A549 (cell line): ENCODE results near the gene FGF14. TPM values are rescaled to one million over a fixed set of nuclear protein-coding genes. Genes with fewer than 3 reads are reported as not detected.

Experiments used
- ATAC-seq, 2 experiments: fragments of 200-7000 bp in 1 of 2; fragments of >200 bp in 1 of 2; cut with Nextera tagmentation in 1 of 2; cut with Tn5 transposase in 1 of 2; 3 replicates each; pipeline versions ENCODE4 v1.8.0 to v1.9.1; 2018 to 2020; ENCODE audit warnings: mild to moderate bottlenecking in 1 of 2, moderate library complexity in 1 of 2
- CTCF ChIA-PET: fragments of 300-600 bp; sonication (Branson Sonifier 250); formaldehyde crosslinking; extraction: SDS; loops from one replicate; lab custom pipeline; 2021; ENCODE audit warnings: antibody characterized with exemption, inconsistent platforms; lab: Yijun Ruan, JAX
- POLR2A ChIA-PET: fragments of 350-600 bp; formaldehyde crosslinking; extraction: SDS; loops from one replicate; lab custom pipeline; 2021; ENCODE audit warnings: antibody characterized with exemption, inconsistent platforms; lab: Yijun Ruan, JAX
- DNase-seq, 2 experiments: peaks; one replicate each; pipeline versions ENCODE4 v3.0.0 to v3.0.0-alpha.2; 2011 to 2016; ENCODE audit warnings: low read depth in 1 of 2, low spot score in 1 of 2
- FAIRE-seq: peaks from 2 replicates; lab custom pipeline; 2011; peaks lifted over from hg19 to GRCh38; lab: Jason Lieb, UNC
- H3K27ac ChIP-seq, 2 experiments: fragments of >200 bp; sonication (Bioruptor Twin); formaldehyde crosslinking; 3 replicates each; pipeline ENCODE4 v1.5.1; 2016 to 2017
- H3K4me1 ChIP-seq: fragments of >200 bp; sonication (Bioruptor Twin); formaldehyde crosslinking; 3 replicates; pipeline ENCODE4 v1.6.1; 2016
- H3K4me2 ChIP-seq: fragments of >200 bp; sonication (Bioruptor Twin); formaldehyde crosslinking; 3 replicates; pipeline ENCODE4 v1.6.1; 2016
- H3K4me3 ChIP-seq: fragments of >200 bp; sonication (Bioruptor Twin); formaldehyde crosslinking; 3 replicates; pipeline ENCODE4 v1.5.1; 2016
- H3K9me3 ChIP-seq: fragments of >200 bp; sonication (Bioruptor Twin); formaldehyde crosslinking; 3 replicates; pipeline ENCODE4 v1.6.1; 2016
- CBX2 ChIP-seq: fragments of 200-600 bp; sonication (generic); IDR thresholded peaks from 2 replicates; pipeline ENCODE4 v1.6.1; 2016; ENCODE audit warnings: low read depth, mild to moderate bottlenecking, borderline replicate concordance
- CBX8 ChIP-seq: fragments of 200-600 bp; sonication (generic); IDR thresholded peaks from 2 replicates; pipeline ENCODE4 v1.6.1; 2016
- CHD2 ChIP-seq: fragments of 150-350 bp; IDR thresholded peaks from 2 replicates; pipeline ENCODE4 v1.6.1; 2014; ENCODE audit warnings: low read length; ENCODE audit not compliant: partially characterized antibody
- EHMT2 ChIP-seq: fragments of 200-600 bp; sonication (generic); IDR thresholded peaks from 2 replicates; pipeline ENCODE4 v1.6.1; 2016; ENCODE audit warnings: antibody characterized with exemption, low read depth, mild to moderate bottlenecking, moderate library complexity
- ELK1 ChIP-seq: fragments of 150-350 bp; IDR thresholded peaks from 2 replicates; pipeline ENCODE4 v1.6.1; 2014; ENCODE audit warnings: low read depth, mild to moderate bottlenecking, low read length
- GATA3 ChIP-seq: IDR thresholded peaks from 2 replicates; pipeline ENCODE4 v1.6.1; 2012; ENCODE audit warnings: borderline replicate concordance
- HES2 ChIP-seq: fragments of >200 bp; sonication (Bioruptor Twin); formaldehyde crosslinking; IDR thresholded peaks from 2 replicates; pipeline ENCODE4 v1.6.1; 2016
- HOXB5 ChIP-seq: fragments of 250-450 bp; sonication (Bioruptor Pico); IDR thresholded peaks from 2 replicates; pipeline ENCODE4 v1.5.0; 2020; ENCODE audit warnings: mild to moderate bottlenecking, moderate library complexity
- MYC ChIP-seq: IDR thresholded peaks from 2 replicates; pipeline ENCODE4 v1.6.1; 2012; ENCODE audit warnings: mild to moderate bottlenecking, inconsistent platforms, low read length, improper control_type of control experiment, borderline replicate concordance
- NFE2L2 ChIP-seq: fragments of 150-350 bp; conservative IDR thresholded peaks from 2 replicates; pipeline ENCODE4 v1.6.1; 2014; ENCODE audit warnings: low read length
- NPAS2 ChIP-seq: fragments of 250-450 bp; sonication (Bioruptor Pico); IDR thresholded peaks from 2 replicates; pipeline ENCODE4 v1.8.0; 2022; ENCODE audit warnings: mild to moderate bottlenecking, moderate library complexity, borderline replicate concordance
- NR3C1 ChIP-seq: fragments of >200 bp; sonication (Bioruptor Twin); formaldehyde crosslinking; IDR thresholded peaks from 3 replicates; pipeline ENCODE4 v1.6.1; 2017
- PHF8 ChIP-seq: fragments of 200-600 bp; sonication (generic); IDR thresholded peaks from 2 replicates; pipeline ENCODE4 v1.6.1; 2016; ENCODE audit warnings: low read depth, mild to moderate bottlenecking, antibody characterized with exemption, moderate library complexity, borderline replicate concordance
- POLR2A ChIP-seq: IDR thresholded peaks from 2 replicates; pipeline ENCODE4 v1.6.1; 2012; ENCODE audit warnings: mild to moderate bottlenecking, low read length
- RAD21 ChIP-seq, 2 experiments: fragments of >200 bp in 1 of 2; sonication (Bioruptor Twin) in 1 of 2; formaldehyde crosslinking in 1 of 2; IDR thresholded peaks in 1 of 2; conservative IDR thresholded peaks in 1 of 2; 2 replicates in 1 of 2; 3 replicates in 1 of 2; pipeline ENCODE4 v1.6.1; 2012 to 2018; ENCODE audit warnings: inconsistent platforms in 1 of 2
- RARB ChIP-seq: fragments of 250-450 bp; sonication (Bioruptor Pico); IDR thresholded peaks from 2 replicates; pipeline ENCODE4 v1.8.0; 2021; ENCODE audit warnings: mild to moderate bottlenecking, moderate library complexity
- REST ChIP-seq: fragments of 200-600 bp; sonication (generic); IDR thresholded peaks from 2 replicates; pipeline ENCODE4 v1.6.1; 2016; ENCODE audit warnings: antibody characterized with exemption, mild to moderate bottlenecking, moderate library complexity
- RFX5 ChIP-seq: fragments of 450-650 bp; IDR thresholded peaks from 2 replicates; pipeline ENCODE4 v1.7.1; 2014; ENCODE audit warnings: antibody characterized with exemption, mild to moderate bottlenecking, moderate library complexity
- SMC3 ChIP-seq: fragments of >200 bp; sonication (Bioruptor Twin); formaldehyde crosslinking; IDR thresholded peaks from 3 replicates; pipeline ENCODE4 v1.6.1; 2018; ENCODE audit warnings: inconsistent platforms
- SREBF2 ChIP-seq: fragments of 450-650 bp; IDR thresholded peaks from 2 replicates; pipeline ENCODE4 v1.6.1; 2014; ENCODE audit warnings: mild to moderate bottlenecking, moderate library complexity
- TFCP2L1 ChIP-seq: fragments of 250-450 bp; sonication (Bioruptor Pico); IDR thresholded peaks from 2 replicates; pipeline ENCODE4 v1.5.0; 2021; ENCODE audit warnings: mild to moderate bottlenecking
- ZNF302 ChIP-seq: fragments of 250-450 bp; sonication (Bioruptor Pico); IDR thresholded peaks from 2 replicates; pipeline ENCODE4 v1.9.0; 2021; ENCODE audit warnings: inconsistent platforms, mild to moderate bottlenecking, moderate library complexity
- WGBS: methylation state at CpG from one replicate; pipeline ENCODE4 v1.1.6; 2017; ENCODE audit errors: missing lambda C conversion rate; 5-methylcytosine and 5-hydroxymethylcytosine counted together
- polyA plus RNA-seq, 4 experiments: library from polyadenylated mRNA; depleted of rRNA in 3 of 4; stranded (reverse); fragments of >200 nt; fragmentation: RNase III in 1 of 4; extraction: RNeasy Plus Mini Kit Qiagen cat#74134 plus additional on column Dnase treatment in 1 of 4; gene quantifications; 2 replicates in 3 of 4; 3 replicates in 1 of 4; pipeline ENCODE4 v1.2.3, GENCODE V29; 2011 to 2017
- TF ChIP-seq, protein P1 (sequence below): IDR thresholded peaks from 2 replicates; pipeline ENCODE4 v1.6.1; 2012; ENCODE audit warnings: low read depth, borderline replicate concordance
- TF ChIP-seq, protein P2 (sequence below): fragments of >200 bp; sonication (Bioruptor Twin); formaldehyde crosslinking; IDR thresholded peaks from 3 replicates; pipeline ENCODE4 v1.5.1; 2016

Gene FGF14
- polyA plus RNA-seq, 2 of the 4 experiments (the other 2 are of a cell fraction), result not detected

GRCh38 chr13:102235689-102236088 lies 166.2 kb downstream of the FGF14 start:
- no peak for FAIRE-seq
- H3K4me2 ChIP-seq, result no peak overlapping the region
- H3K4me3 ChIP-seq, result no peak overlapping the region
- CTCF ChIA-PET, result no interaction called here
- DNase-seq, result no peak
- no peak for ATAC-seq
- TF ChIP-seq SMC3, result no peak
- TF ChIP-seq RARB (CRISPR knock-in tag), result no peak
- TF ChIP-seq TFCP2L1 (CRISPR knock-in tag), result no peak
- no peak for TF ChIP-seq NFE2L2
- no peak for TF ChIP-seq NPAS2 (CRISPR knock-in tag)
- TF ChIP-seq PHF8, result no peak
- TF ChIP-seq ZNF302 (CRISPR knock-in tag), result no peak
- TF ChIP-seq RAD21 (conservative IDR thresholded peaks at IDR 0.05 in 1 of 2, IDR thresholded peaks at IDR 0.05 in 1 of 2), result no peak
- TF ChIP-seq CBX2, result no peak
- TF ChIP-seq CBX8, result no peak
- no peak for TF ChIP-seq MYC
- no peak for TF ChIP-seq NR3C1
- TF ChIP-seq EHMT2, result no peak
- no peak for TF ChIP-seq RFX5
- TF ChIP-seq GATA3, result no peak
- no peak for TF ChIP-seq POLR2A
- TF ChIP-seq REST, result no peak
- no peak for TF ChIP-seq ELK1
- TF ChIP-seq, protein P1, sequence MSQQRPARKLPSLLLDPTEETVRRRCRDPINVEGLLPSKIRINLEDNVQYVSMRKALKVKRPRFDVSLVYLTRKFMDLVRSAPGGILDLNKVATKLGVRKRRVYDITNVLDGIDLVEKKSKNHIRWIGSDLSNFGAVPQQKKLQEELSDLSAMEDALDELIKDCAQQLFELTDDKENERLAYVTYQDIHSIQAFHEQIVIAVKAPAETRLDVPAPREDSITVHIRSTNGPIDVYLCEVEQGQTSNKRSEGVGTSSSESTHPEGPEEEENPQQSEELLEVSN, result no peak
- TF ChIP-seq SREBF2, result no peak
- POLR2A ChIA-PET, result no interaction called here
- H3K9me3 ChIP-seq, result no peaks in the 10 kb centered on the region
- H3K4me1 ChIP-seq, result no peaks in the 10 kb centered on the region
- 5% methylated on average over 1 of the region's 1 CpG for WGBS
- H3K27ac ChIP-seq, result no peak overlapping the region

DNA sequence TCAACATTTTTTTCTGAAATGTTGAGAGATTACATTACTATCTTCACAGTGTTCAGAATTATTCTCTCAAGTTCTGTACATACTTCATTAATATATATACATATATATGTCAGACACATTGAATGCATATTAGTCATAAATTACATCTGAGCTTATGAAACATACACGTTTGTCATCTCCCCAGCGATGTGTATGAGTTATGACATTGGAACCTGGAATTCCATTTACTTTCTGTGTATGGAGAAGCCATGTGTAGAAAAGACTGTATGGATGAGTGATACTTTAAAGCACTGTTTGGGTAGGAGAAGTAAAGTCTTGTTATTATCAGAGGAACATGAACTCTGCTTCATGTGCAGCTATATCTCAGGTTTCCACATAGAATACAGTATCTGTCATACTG lies 167.2 kb downstream of the FGF14 start:
- Histone ChIP-seq H3K27ac (no peak overlapping the region), H3K4me1 (no peaks in the 10 kb centered on the region), H3K4me2 (no peak overlapping the region), H3K4me3 (no peak overlapping the region), H3K9me3 (no peaks in the 10 kb centered on the region)
- WGBS, result 2% methylated on average over 2 of the region's 2 CpGs
- ChIA-PET CTCF (no interaction called here), POLR2A (no interaction called here)
- ATAC-seq (no peak), DNase-seq (no peak), FAIRE-seq (no peak)
- TF ChIP-seq CHD2 (no peak), EHMT2 (no peak), HES2 (no peak), POLR2A (no peak), HOXB5 (CRISPR knock-in tag) (no peak), ELK1 (no peak)
- TF ChIP-seq, protein P2, sequence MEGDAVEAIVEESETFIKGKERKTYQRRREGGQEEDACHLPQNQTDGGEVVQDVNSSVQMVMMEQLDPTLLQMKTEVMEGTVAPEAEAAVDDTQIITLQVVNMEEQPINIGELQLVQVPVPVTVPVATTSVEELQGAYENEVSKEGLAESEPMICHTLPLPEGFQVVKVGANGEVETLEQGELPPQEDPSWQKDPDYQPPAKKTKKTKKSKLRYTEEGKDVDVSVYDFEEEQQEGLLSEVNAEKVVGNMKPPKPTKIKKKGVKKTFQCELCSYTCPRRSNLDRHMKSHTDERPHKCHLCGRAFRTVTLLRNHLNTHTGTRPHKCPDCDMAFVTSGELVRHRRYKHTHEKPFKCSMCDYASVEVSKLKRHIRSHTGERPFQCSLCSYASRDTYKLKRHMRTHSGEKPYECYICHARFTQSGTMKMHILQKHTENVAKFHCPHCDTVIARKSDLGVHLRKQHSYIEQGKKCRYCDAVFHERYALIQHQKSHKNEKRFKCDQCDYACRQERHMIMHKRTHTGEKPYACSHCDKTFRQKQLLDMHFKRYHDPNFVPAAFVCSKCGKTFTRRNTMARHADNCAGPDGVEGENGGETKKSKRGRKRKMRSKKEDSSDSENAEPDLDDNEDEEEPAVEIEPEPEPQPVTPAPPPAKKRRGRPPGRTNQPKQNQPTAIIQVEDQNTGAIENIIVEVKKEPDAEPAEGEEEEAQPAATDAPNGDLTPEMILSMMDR, result no peak
- TF ChIP-seq, protein P1, result no peak
